HL-60 (cell line): ENCODE data around the gene NUP98.

ENCODE experiments used
- POLR2AphosphoS5 ChIP-seq: IDR thresholded peaks from 2 replicates; pipeline ENCODE4 v1.6.1; 2012; ENCODE audit warnings: low read depth
- TF ChIP-seq, protein P1 (sequence below): IDR thresholded peaks from one replicate; pipeline ENCODE4 v1.5.1; 2011; ENCODE audit warnings: low read length, control low read depth, inconsistent platforms; ENCODE audit not compliant: insufficient read depth
- TF ChIP-seq, protein P2 (sequence below): IDR thresholded peaks from 2 replicates; pipeline ENCODE4 v1.6.1; 2012; ENCODE audit warnings: low read depth; ENCODE audit not compliant: insufficient replicate concordance

DNA sequence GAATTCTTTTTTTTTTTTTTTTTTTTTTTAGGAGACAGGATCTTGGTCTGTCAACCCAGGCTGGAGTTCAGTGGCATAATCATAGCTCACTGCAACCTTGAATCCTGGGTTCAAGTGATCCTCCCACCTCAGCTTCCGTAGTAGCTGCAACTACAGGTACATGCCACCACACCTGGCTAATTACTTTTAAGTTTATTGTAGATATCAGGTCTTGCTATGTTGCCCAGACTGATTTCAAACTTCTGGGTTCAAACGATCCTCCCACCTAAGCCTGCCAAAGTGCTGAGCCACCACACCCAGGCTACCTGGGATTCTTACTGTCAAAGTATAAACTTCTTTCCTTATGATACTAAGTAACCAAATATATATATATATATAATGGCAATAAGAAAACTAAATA lies 75.3 kb downstream of the NUP98 start:
- TF ChIP-seq POLR2AphosphoS5: no peak
- TF ChIP-seq, protein P1, sequence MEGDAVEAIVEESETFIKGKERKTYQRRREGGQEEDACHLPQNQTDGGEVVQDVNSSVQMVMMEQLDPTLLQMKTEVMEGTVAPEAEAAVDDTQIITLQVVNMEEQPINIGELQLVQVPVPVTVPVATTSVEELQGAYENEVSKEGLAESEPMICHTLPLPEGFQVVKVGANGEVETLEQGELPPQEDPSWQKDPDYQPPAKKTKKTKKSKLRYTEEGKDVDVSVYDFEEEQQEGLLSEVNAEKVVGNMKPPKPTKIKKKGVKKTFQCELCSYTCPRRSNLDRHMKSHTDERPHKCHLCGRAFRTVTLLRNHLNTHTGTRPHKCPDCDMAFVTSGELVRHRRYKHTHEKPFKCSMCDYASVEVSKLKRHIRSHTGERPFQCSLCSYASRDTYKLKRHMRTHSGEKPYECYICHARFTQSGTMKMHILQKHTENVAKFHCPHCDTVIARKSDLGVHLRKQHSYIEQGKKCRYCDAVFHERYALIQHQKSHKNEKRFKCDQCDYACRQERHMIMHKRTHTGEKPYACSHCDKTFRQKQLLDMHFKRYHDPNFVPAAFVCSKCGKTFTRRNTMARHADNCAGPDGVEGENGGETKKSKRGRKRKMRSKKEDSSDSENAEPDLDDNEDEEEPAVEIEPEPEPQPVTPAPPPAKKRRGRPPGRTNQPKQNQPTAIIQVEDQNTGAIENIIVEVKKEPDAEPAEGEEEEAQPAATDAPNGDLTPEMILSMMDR: no peak
- TF ChIP-seq, protein P2, sequence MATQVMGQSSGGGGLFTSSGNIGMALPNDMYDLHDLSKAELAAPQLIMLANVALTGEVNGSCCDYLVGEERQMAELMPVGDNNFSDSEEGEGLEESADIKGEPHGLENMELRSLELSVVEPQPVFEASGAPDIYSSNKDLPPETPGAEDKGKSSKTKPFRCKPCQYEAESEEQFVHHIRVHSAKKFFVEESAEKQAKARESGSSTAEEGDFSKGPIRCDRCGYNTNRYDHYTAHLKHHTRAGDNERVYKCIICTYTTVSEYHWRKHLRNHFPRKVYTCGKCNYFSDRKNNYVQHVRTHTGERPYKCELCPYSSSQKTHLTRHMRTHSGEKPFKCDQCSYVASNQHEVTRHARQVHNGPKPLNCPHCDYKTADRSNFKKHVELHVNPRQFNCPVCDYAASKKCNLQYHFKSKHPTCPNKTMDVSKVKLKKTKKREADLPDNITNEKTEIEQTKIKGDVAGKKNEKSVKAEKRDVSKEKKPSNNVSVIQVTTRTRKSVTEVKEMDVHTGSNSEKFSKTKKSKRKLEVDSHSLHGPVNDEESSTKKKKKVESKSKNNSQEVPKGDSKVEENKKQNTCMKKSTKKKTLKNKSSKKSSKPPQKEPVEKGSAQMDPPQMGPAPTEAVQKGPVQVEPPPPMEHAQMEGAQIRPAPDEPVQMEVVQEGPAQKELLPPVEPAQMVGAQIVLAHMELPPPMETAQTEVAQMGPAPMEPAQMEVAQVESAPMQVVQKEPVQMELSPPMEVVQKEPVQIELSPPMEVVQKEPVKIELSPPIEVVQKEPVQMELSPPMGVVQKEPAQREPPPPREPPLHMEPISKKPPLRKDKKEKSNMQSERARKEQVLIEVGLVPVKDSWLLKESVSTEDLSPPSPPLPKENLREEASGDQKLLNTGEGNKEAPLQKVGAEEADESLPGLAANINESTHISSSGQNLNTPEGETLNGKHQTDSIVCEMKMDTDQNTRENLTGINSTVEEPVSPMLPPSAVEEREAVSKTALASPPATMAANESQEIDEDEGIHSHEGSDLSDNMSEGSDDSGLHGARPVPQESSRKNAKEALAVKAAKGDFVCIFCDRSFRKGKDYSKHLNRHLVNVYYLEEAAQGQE: no peak
